SK-N-MC (cell line): ENCODE data around the gene RASSF8.

ENCODE experiments used
- EZH2 ChIP-seq: fragments of 200-600 bp; sonication (generic); IDR thresholded peaks from one replicate; pipeline ENCODE4 v1.6.1; 2017; ENCODE audit warnings: antibody characterized with exemption
- POLR2AphosphoS5 ChIP-seq: IDR thresholded peaks from 2 replicates; pipeline ENCODE4 v1.6.1; 2012; ENCODE audit warnings: mild to moderate bottlenecking, low read depth, low read length, borderline replicate concordance

DNA sequence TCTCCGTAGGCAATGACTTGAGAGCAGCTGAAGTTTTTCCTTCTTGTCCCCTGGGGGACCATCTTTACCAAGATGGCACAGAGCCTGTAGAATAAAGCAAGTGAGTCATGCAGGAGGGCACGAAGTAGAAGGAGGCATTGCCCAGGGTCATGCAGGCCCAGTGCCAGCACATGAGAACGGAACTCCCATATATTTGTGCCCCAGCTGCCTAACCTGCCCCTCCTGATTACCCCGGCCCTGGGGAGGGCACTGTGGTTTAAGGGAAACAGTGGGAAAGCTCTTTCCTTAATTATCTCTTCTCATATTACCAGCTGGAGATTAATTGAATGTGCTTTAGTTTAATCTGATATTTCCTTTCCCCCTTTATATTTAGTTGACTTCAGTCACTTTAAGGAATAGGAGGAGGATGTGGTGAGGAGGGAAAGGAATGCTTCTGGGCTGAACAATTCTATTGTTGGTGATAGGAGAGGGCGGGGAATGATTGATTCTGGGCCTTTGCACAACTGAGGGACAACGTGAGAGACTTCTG lies 51.9 kb downstream of the RASSF8 start:
- TF ChIP-seq POLR2AphosphoS5 (no peak), EZH2 (no peak)
